Pancreas (tissue), 10 donors: ENCODE measurements around the gene PPP2R5D. TPM values are rescaled to one million over a fixed set of nuclear protein-coding genes. Genes with fewer than 3 reads are reported as not detected.

Experiments
- ATAC-seq, 4 donors: fragments of 200-7000 bp; cut with Tn5 transposase; one replicate each; pipeline versions ENCODE4 v1.8.0 to v1.9.1; 2020; ENCODE audit warnings: mild to moderate bottlenecking in 4 of 4, moderate library complexity in 4 of 4
- DNase-seq, 6 donors: peaks; one replicate each; pipeline ENCODE4 v3.0.0-alpha.2; 2020
- FAIRE-seq: peaks from 2 replicates; lab custom pipeline; 2012; peaks lifted over from hg19 to GRCh38; lab: Jason Lieb, UNC
- H3K27ac ChIP-seq, 4 donors: fragments of 200-600 bp; sonication (generic); 1 replicate in 3 of 4; 2 replicates in 1 of 4; pipeline versions ENCODE4 v1.5.0 to v1.8.0; 2020
- H3K27me3 ChIP-seq, 4 donors: fragments of 200-600 bp; one replicate each; pipeline ENCODE4 v1.8.0; 2021
- H3K36me3 ChIP-seq, 3 donors: fragments of 200-600 bp; sonication (generic) in 1 of 3; one replicate each; pipeline versions ENCODE4 v1.5.0 to v1.8.0; 2020 to 2021
- H3K4me1 ChIP-seq, 3 donors: fragments of 200-600 bp; one replicate each; pipeline ENCODE4 v1.8.0; 2021
- H3K4me3 ChIP-seq, 4 donors: fragments of 200-600 bp; sonication (generic) in 2 of 4; one replicate each; pipeline versions ENCODE4 v1.5.0 to v1.8.0; 2020 to 2021
- H3K9me3 ChIP-seq, 4 donors: fragments of 200-600 bp; one replicate each; pipeline ENCODE4 v1.8.0; 2021
- WGBS, 2 donors: extraction: QIAGEN DNeasy Blood & Tissue Kit; methylation state at CpG; one replicate each; pipeline ENCODE4 v1.1.7; 2013; 5-methylcytosine and 5-hydroxymethylcytosine counted together
- intact Hi-C, 3 donors: fragments of 100-400 bp; cut with DNase I; formaldehyde crosslinking; loops; one replicate each; pipeline versions ENCODE4 v1.11.1 to v1.14.2; 2022
- polyA plus RNA-seq, 2 donors: library from polyadenylated mRNA; stranded (reverse); fragments of 200-250 nt; gene quantifications; one replicate each; pipeline ENCODE4 v1.2.3, GENCODE V29; 2013
- total RNA-seq, 6 donors: library from RNA; stranded (reverse); fragmentation: NEBNext Ultra II Directional in 4 of 6; extraction: Animal tissue kit (Norgen Biotek cat#: 25700) in 4 of 6; gene quantifications; one replicate each; pipeline versions ENCODE4 v1.2.1 to v1.2.4, GENCODE V29; 2021 to 2023
- TF ChIP-seq, protein P1 (sequence below), 4 donors: fragments of 200-600 bp; sonication (generic) in 3 of 4; IDR thresholded peaks; one replicate each; pipeline versions ENCODE4 v1.5.0 to v1.8.0; 2021; ENCODE audit warnings: antibody characterized with exemption in 4 of 4
- donor health status: healthy with polysubstance abuse.
- donor health status: DM: no; HTN: no; CAD: no; lungs with moderate emphysema.
- donor health status: DM: no; HTN: no; CAD: no.
- donor health status: control.
- donor health status: control.
- donor health status: Bipolar disorder and iron deficiency.
- donor health status: DM: yes; HTN: yes; CAD: no.
- donor health status: DM: no; HTN: no; CAD: no.
- donor health status: DM: no; HTN: no; CAD: no.
- donor health status: DM: yes; HTN: yes; CAD: no.

Gene PPP2R5D
- total and polyA plus RNA-seq, 8 donors, result 9.6 to 18.7 (median 12.6) TPM

DNA sequence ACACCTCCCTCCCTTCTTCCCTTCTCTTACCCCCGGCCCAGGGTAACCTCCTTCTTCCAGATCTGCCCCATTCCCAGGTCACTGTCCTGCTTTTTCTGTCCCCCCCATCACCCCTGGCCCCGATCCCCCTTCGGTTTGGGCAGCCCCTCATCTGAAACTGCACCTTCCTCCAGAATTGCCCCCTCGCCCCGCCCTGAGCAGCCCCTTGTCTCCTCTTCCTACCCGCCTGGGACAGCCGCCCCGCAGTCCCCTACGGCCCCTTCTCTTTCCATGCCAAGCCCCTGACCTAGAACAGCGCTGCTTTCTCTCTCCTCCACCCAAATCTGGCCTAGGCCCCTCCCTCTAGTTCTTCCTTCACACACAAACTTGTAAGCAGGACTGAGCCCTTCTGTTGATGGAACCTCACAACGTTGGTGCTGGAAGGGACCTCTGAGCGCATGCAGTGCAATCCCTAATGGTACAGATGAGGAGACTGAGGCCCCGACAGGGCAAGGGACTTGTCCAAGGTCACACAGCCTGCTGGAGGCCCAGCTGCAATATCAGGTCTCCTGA is 630 bp downstream of the PPP2R5D start:
- Histone ChIP-seq H3K9me3 (no peaks in the 10 kb centered on the region), H3K27me3 (no peaks in the 10 kb centered on the region), H3K27ac (no peak overlapping the region), H3K4me1 (peaks cover 0 to 8% (median 0%) of the 10 kb centered on the region in 3 donors), H3K36me3 (no peaks in the 10 kb centered on the region), H3K4me3 (peak overlapping the region; percentile 81 to 94 (median 89))
- DNase-seq, result no peak
- intact Hi-C loops, result no loop called here
- TF ChIP-seq, protein P1, sequence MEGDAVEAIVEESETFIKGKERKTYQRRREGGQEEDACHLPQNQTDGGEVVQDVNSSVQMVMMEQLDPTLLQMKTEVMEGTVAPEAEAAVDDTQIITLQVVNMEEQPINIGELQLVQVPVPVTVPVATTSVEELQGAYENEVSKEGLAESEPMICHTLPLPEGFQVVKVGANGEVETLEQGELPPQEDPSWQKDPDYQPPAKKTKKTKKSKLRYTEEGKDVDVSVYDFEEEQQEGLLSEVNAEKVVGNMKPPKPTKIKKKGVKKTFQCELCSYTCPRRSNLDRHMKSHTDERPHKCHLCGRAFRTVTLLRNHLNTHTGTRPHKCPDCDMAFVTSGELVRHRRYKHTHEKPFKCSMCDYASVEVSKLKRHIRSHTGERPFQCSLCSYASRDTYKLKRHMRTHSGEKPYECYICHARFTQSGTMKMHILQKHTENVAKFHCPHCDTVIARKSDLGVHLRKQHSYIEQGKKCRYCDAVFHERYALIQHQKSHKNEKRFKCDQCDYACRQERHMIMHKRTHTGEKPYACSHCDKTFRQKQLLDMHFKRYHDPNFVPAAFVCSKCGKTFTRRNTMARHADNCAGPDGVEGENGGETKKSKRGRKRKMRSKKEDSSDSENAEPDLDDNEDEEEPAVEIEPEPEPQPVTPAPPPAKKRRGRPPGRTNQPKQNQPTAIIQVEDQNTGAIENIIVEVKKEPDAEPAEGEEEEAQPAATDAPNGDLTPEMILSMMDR (IDR thresholded peaks at IDR 0.05), result no peak
- FAIRE-seq, result no peak
- ATAC-seq, result peak in 1 of 4 donors; percentile 4
- 8% methylated on average over 13 of the region's 13 CpGs for WGBS, 2 donors

DNA sequence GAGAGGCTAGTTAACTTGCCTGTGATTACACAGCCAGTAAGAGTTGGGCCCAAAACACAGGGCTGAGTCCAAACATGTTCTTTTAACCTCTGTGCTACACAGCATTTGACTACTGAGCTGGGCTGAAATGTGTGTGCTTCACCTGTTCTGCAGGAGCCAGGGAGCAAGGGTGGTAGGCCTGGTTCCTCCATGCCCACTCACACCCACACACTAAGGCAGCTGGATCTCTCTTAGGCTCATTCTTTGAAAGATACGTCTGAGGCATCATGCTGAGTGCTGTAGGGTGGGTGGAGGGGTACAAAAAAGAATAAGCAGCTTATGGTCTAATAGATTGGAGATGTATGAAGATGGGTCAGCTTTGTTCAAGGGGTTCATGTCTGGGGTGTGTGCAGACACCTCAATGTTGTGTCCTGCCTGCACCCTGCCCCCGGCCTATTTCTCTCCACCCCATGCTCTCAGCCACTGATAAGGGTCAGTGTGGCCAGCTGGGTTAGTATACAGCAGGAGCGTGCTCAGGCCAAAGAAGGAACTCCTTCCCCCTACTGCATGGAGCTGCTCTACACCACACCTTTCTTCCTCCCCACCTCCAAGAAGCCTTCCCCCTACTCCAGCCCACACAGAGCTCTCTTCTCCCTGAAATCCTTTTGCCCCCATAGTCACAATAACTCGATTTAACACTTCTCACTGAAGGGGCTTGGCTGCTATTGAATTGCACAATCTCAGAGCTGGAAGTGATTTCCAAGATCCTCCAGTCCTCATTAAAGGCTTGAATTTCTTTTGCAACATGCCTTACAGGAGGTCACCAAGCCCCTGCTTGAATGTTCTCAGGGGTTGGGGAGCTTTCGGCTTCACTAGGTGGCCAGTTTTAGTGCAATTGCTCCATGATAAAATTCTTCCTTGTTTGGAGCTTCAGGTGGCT is 3.4 kb downstream of the PPP2R5D start:
- Histone ChIP-seq H3K27me3 (no peaks in the 10 kb centered on the region), H3K27ac (no peak overlapping the region), H3K36me3 (no peaks in the 10 kb centered on the region), H3K4me1 (peaks cover 0 to 7% (median 0%) of the 10 kb centered on the region in 3 donors), H3K9me3 (no peaks in the 10 kb centered on the region), H3K4me3 (no peak overlapping the region)
- no peak for FAIRE-seq
- TF ChIP-seq, protein P1 (IDR thresholded peaks at IDR 0.05), result no peak
- 56 to 69% methylated on average over 5 of the region's 5 CpGs for WGBS, 2 donors
- ATAC-seq, result no peak
- DNase-seq, result no peak
- intact Hi-C loops, result no loop called here

DNA sequence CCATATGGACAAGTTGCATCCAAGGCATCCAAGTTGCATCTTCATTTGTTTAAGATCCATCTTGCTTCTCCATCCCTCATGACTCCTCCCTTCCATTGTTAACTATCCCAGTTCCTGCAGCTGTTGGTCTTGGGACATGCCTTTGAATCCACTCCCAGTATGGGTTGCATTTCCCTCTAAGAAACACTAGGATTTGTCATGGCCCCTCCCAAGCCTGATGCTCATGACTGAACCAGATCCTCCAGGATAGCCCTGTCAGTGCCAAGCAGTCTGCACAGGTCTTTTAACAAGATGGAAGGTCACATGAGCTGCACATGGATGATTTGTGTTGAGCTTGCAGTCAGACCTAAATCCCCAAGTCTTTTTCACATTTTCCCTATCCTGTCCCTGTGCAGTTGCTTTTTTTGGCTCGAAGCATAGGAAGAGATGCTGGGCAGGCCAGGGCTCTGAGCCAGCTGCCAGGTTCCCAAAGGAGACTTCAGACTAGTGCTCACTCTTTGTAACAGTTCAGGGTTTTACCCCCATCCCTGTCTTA is 4.2 kb downstream of the PPP2R5D start:
- H3K4me1 ChIP-seq, result peaks cover 0 to 7% (median 0%) of the 10 kb centered on the region in 3 donors
- intact Hi-C loops, result no loop called here
- no peak overlapping the region for H3K4me3 ChIP-seq
- TF ChIP-seq, protein P1 (IDR thresholded peaks at IDR 0.05), result no peak
- DNase-seq (no peak), ATAC-seq (no peak), FAIRE-seq (no peak)
- H3K36me3 ChIP-seq, result no peaks in the 10 kb centered on the region
- H3K27ac ChIP-seq, result no peak overlapping the region
- H3K27me3 ChIP-seq, result no peaks in the 10 kb centered on the region
- H3K9me3 ChIP-seq, result no peaks in the 10 kb centered on the region
- WGBS, 2 donors, result 19 to 25% methylated on average over 1 of the region's 1 CpG

DNA sequence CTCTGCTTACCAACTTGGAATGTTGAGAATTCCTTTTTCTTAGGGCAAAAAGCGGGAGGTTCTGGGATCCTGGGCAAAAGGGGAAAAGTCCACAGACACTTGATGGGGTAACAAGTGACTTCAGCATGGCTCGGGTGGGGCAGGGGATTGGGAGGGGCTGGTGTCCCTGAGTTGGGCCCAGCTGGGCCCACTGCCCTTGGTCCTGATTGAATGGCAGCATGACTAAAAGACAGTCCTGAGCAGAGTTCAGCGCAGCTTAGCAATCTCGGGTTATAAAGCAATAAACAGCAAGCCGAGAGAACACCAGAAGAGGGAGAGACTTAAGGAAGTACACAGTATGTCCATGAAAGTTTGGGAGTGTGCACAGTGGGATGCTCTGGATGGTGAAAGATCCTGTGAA is 5.6 kb downstream of the PPP2R5D start:
- Histone ChIP-seq H3K9me3 (no peaks in the 10 kb centered on the region), H3K36me3 (no peaks in the 10 kb centered on the region), H3K4me3 (no peak overlapping the region), H3K27me3 (no peaks in the 10 kb centered on the region), H3K4me1 (peaks cover 0 to 7% (median 0%) of the 10 kb centered on the region in 3 donors), H3K27ac (no peak overlapping the region)
- DNase-seq, result no peak
- FAIRE-seq, result no peak
- intact Hi-C loops, result no loop called here
- no peak for ATAC-seq
- WGBS, 2 donors, result 87 to 96% methylated on average over 5 of the region's 5 CpGs
- TF ChIP-seq, protein P1 (IDR thresholded peaks at IDR 0.05), result no peak
